CD14-positive monocyte (primary cell): ENCODE results near the gene SOAT2. TPM values are rescaled to one million over a fixed set of nuclear protein-coding genes. Genes with fewer than 3 reads are reported as not detected.
A peak's percentile ranks its signal among the peaks of the same experiment; 100 is the strongest.

Source experiments
- DNase-seq, 3 donors: peaks; one replicate each; pipeline ENCODE4 v3.0.0-alpha.2; 2011 to 2022
- H2AFZ ChIP-seq: 2 replicates; pipeline ENCODE4 v1.6.0; 2012; ENCODE audit warnings: mild to moderate bottlenecking, low read depth, low read length, inconsistent platforms; ENCODE audit not compliant: insufficient read depth, poor library complexity, severe bottlenecking
- H3K27ac ChIP-seq, 2 donors: 1 replicate in 1 of 2; 2 replicates in 1 of 2; pipeline ENCODE4 v1.5.1; 2012 to 2013; ENCODE audit warnings: low read length in 2 of 2, control low read depth in 1 of 2, inconsistent platforms in 1 of 2, low read depth in 1 of 2, mild to moderate bottlenecking in 1 of 2
- H3K27me3 ChIP-seq, 2 donors: one replicate each; pipeline versions ENCODE4 v1.6.0 to v1.6.1; 2011 to 2013; ENCODE audit warnings: low read length in 2 of 2; ENCODE audit not compliant: control insufficient read depth in 2 of 2, insufficient read depth in 2 of 2
- H3K36me3 ChIP-seq, 2 donors: replicated peaks in 1 of 2; 1 replicate in 1 of 2; 2 replicates in 1 of 2; pipeline versions ENCODE4 v1.5.1 to v1.6.1; 2012 to 2013; ENCODE audit warnings: low read length in 2 of 2, control low read depth in 1 of 2, inconsistent platforms in 1 of 2, mild to moderate bottlenecking in 1 of 2; ENCODE audit not compliant: insufficient read depth in 2 of 2, control insufficient read depth in 1 of 2
- H3K4me1 ChIP-seq, 2 donors: 1 replicate in 1 of 2; 2 replicates in 1 of 2; pipeline versions ENCODE4 v1.5.1 to v1.6.1; 2012 to 2013; ENCODE audit warnings: low read length in 2 of 2, control low read depth in 1 of 2, inconsistent platforms in 1 of 2, mild to moderate bottlenecking in 1 of 2, moderate library complexity in 1 of 2; ENCODE audit not compliant: insufficient read depth in 2 of 2, control insufficient read depth in 1 of 2
- H3K4me2 ChIP-seq: replicated peaks from 2 replicates; pipeline ENCODE3; 2012; ENCODE audit warnings: low read length, moderate library complexity, mild to moderate bottlenecking; ENCODE audit not compliant: poor library complexity, severe bottlenecking; ENCODE audit errors: extremely low read depth
- H3K4me3 ChIP-seq, 3 experiments: fragments of 200-600 bp in 1 of 3; sonication (generic) in 1 of 3; replicated peaks in 1 of 3; 1 replicate in 2 of 3; 2 replicates in 1 of 3; pipeline ENCODE4 v1.5.1; 2011 to 2013; ENCODE audit warnings: low read length in 3 of 3, mild to moderate bottlenecking in 3 of 3, control low read depth in 2 of 3, low read depth in 2 of 3, inconsistent platforms in 1 of 3, moderate library complexity in 1 of 3
- H3K79me2 ChIP-seq: 2 replicates; pipeline ENCODE4 v1.6.0; 2012; ENCODE audit warnings: mild to moderate bottlenecking, control low read depth, inconsistent platforms, low read length, moderate library complexity; ENCODE audit not compliant: insufficient read depth
- H3K9ac ChIP-seq: 2 replicates; pipeline ENCODE4 v1.6.0; 2017; ENCODE audit warnings: low read length, mild to moderate bottlenecking; ENCODE audit not compliant: insufficient read depth, poor library complexity, severe bottlenecking
- H3K9me3 ChIP-seq, 2 donors: replicated peaks in 1 of 2; 1 replicate in 1 of 2; 2 replicates in 1 of 2; pipeline versions ENCODE4 v1.5.1 to v1.6.1; 2012 to 2013; ENCODE audit warnings: low read length in 2 of 2, control low read depth in 1 of 2; ENCODE audit not compliant: control insufficient read depth in 1 of 2, insufficient read depth in 1 of 2
- H4K20me1 ChIP-seq: 2 replicates; pipeline ENCODE4 v1.6.0; 2012; ENCODE audit warnings: mild to moderate bottlenecking, low read length, control low read depth, moderate library complexity; ENCODE audit not compliant: insufficient read depth
- H3K27ac Mint-ChIP-seq, 7 donors: one replicate each; pipeline ENCODE4 v1.8.0; 2020; ENCODE audit warnings: mild to moderate bottlenecking in 7 of 7, mixed read lengths in 7 of 7, moderate library complexity in 6 of 7, inconsistent platforms in 2 of 7
- H3K27me3 Mint-ChIP-seq, 3 donors: one replicate each; pipeline ENCODE4 v1.8.0; 2021 to 2022; ENCODE audit warnings: low read depth in 3 of 3, mild to moderate bottlenecking in 3 of 3, mixed read lengths in 3 of 3, moderate library complexity in 3 of 3, inconsistent platforms in 1 of 3
- H3K36me3 Mint-ChIP-seq, 2 donors: one replicate each; pipeline ENCODE4 v1.8.0; 2020; ENCODE audit warnings: mixed read lengths in 2 of 2, inconsistent platforms in 1 of 2, mild to moderate bottlenecking in 1 of 2
- H3K4me1 Mint-ChIP-seq: one replicate; pipeline ENCODE4 v1.8.0; 2020; ENCODE audit warnings: mild to moderate bottlenecking, mixed read lengths
- H3K4me3 Mint-ChIP-seq, 2 donors: one replicate each; pipeline ENCODE4 v1.8.0; 2020; ENCODE audit warnings: mild to moderate bottlenecking in 2 of 2, mixed read lengths in 2 of 2, moderate library complexity in 1 of 2
- H3K9me3 Mint-ChIP-seq, 7 donors: one replicate each; pipeline ENCODE4 v1.8.0; 2020 to 2022; ENCODE audit warnings: mixed read lengths in 7 of 7, mild to moderate bottlenecking in 6 of 7, moderate library complexity in 6 of 7, inconsistent platforms in 2 of 7
- CTCF ChIP-seq: fragments of 200-600 bp; IDR thresholded peaks from one replicate; pipeline ENCODE4 v1.8.0; 2022; ENCODE audit warnings: antibody characterized with exemption, mild to moderate bottlenecking
- WGBS: methylation state at CpG from one replicate; pipeline ENCODE4 v1.1.5; 2013; ENCODE audit warnings: missing lambda C conversion rate; ENCODE audit not compliant: insufficient coverage; 5-methylcytosine and 5-hydroxymethylcytosine counted together
- intact Hi-C, 2 donors: fragments of 100-400 bp; cut with micrococcal nuclease; formaldehyde crosslinking; loops; one replicate each; pipeline versions ENCODE4 v1.15.0 to v1.15.1; 2023
- polyA plus RNA-seq, 3 donors: library from polyadenylated mRNA; depleted of rRNA in 1 of 3; unstranded in 2 of 3; stranded (reverse) in 1 of 3; fragments of 300-500 nt in 2 of 3; fragments of >200 nt in 1 of 3; fragmentation: Illumina TruSeq in 2 of 3; gene quantifications; 1 replicate in 2 of 3; 2 replicates in 1 of 3; pipeline ENCODE4 v1.2.3, GENCODE V29; 2012 to 2021

SOAT2 gene
- polyA plus RNA-seq, 3 donors = not detected

- no peak for DNase-seq
- Mint-ChIP-seq H3K4me3 (no peak overlapping the region), H3K36me3 (peaks cover 67 to 72% of the 10 kb centered on the region in 2 donors), H3K27ac (peak overlapping the region in 4 of 7 donors; percentile 3 to 51 (median 25)), H3K9me3 (no peaks in the 10 kb centered on the region), H3K4me1 (peaks cover 54% of the 10 kb centered on the region), H3K27me3 (no peaks in the 10 kb centered on the region)
- peaks cover 28% of the 10 kb centered on the region for H3K79me2 ChIP-seq
- H3K27me3 ChIP-seq = no peaks in the 10 kb centered on the region
- H3K9ac ChIP-seq = no peak overlapping the region
- H3K4me3 ChIP-seq = no peak overlapping the region
- H4K20me1 ChIP-seq = peaks cover 18% of the 10 kb centered on the region
- no peak for TF ChIP-seq CTCF
- intact Hi-C loops = no loop called here
- 93% methylated on average over 3 of the region's 3 CpGs for WGBS
- no peaks in the 10 kb centered on the region for H3K9me3 ChIP-seq
- H3K4me1 ChIP-seq = peaks cover 41 to 57% of the 10 kb centered on the region in 2 donors
- H3K36me3 ChIP-seq = peaks cover 53 to 66% of the 10 kb centered on the region in 2 donors
- H3K27ac ChIP-seq = no peak overlapping the region
- no peak overlapping the region for H2AFZ ChIP-seq
- no peak overlapping the region for H3K4me2 ChIP-seq
Observed at GRCh38 chr12:53074999-53075370, 28.3 kb upstream of the SOAT2 start.

DNA sequence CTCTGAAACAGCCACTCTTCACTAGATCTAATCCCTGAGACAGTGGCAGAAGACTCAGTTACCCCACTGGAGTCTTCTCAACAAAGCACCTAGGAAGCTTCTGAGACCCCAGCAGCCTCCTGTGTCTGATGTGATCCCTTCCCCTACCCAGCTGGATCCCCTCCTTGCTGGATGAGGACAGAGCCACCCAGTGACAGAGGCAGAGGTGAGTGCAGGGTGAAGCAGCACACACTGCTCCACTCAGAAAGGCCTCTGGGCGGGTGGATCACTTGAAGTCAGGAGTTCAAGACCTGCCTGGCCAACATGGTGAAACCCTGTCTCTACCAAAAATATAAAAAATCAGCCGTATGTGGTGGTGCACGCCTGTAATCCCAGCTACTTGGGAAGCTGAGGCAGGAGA, 26.8 kb upstream of the SOAT2 start:
- no peak for TF ChIP-seq CTCF
- no peak overlapping the region for H3K4me3 Mint-ChIP-seq
- Histone ChIP-seq H3K4me1 (peaks cover 43 to 59% of the 10 kb centered on the region in 2 donors), H3K36me3 (peaks cover 39 to 51% of the 10 kb centered on the region in 2 donors), H4K20me1 (peaks cover 10% of the 10 kb centered on the region), H3K79me2 (peaks cover 28% of the 10 kb centered on the region), H3K27me3 (no peaks in the 10 kb centered on the region), H3K4me2 (no peak overlapping the region), H3K9me3 (no peaks in the 10 kb centered on the region), H3K27ac (no peak overlapping the region), H2AFZ (no peak overlapping the region), H3K9ac (no peak overlapping the region), H3K4me3 (no peak overlapping the region)
- no peak for DNase-seq
- intact Hi-C loops = no loop called here
- no peak overlapping the region for H3K27ac Mint-ChIP-seq
- no peaks in the 10 kb centered on the region for H3K9me3 Mint-ChIP-seq
- peaks cover 52 to 57% of the 10 kb centered on the region in 2 donors for H3K36me3 Mint-ChIP-seq
- WGBS = 83% methylated on average over 2 of the region's 3 CpGs
- H3K27me3 Mint-ChIP-seq = peaks cover 0 to 2% (median under 1%) of the 10 kb centered on the region in 3 donors
- peaks cover 53% of the 10 kb centered on the region for H3K4me1 Mint-ChIP-seq
